ENCODE results near the gene GPR55. TPM values are rescaled to one million over a fixed set of nuclear protein-coding genes. Genes with fewer than 3 reads are reported as not detected.

The GPR55 gene
- total RNA-seq, 1 donor from 2014 or later, result not detected

DNA sequence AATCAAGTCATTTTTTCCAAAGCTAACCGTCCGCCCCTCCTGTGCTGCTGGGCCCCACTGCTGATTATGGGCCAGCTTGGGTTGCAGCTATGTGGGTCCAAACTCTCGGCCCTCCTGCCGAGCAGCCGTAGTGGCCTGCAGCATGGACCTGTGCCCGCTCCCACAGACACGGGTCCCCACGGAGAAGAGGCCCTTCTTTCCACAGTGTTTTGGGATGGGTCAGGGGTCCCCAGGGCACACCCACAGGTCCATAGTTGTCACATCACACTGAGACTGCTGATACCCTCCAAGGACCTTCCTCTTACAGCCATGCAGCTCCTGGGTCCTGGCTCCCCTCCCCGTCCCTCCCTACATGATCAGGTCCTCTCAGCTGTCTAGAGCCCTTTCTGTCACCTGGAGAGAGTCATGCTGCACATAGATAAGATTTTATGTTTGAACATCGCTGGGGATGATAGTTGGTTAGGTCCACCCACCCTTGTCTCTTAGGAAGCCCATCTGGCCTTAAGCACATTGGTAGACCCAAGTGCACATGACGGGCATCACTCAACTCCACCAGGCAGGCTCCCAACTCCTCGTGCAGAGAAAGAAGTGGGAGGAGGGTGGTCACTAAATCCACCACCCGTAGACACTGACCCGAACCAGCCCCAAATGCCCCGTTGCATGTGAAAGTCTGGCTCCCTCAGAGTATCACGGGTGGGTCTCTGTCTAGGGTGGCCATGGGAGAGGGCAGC, 17.5 kb downstream of the GPR55 start:
- Histone ChIP-seq H3K36me3 (ENCODE audit: insufficient read depth, low read length) (no peaks in the 10 kb centered on the region), H3K27ac (ENCODE audit: low read depth, low read length) (no peak overlapping the region), H3K27me3 (ENCODE audit: insufficient read depth, low read length) (no peaks in the 10 kb centered on the region), H3K4me2 (ENCODE audit: low read length) (no peak overlapping the region), H3K79me2 (ENCODE audit: insufficient read depth, low read length) (no peaks in the 10 kb centered on the region), H3K4me1 (ENCODE audit: insufficient read depth, low read length) (peaks cover 17% of the 10 kb centered on the region), H3K9ac (ENCODE audit: low read length) (no peak overlapping the region), H2AFZ (ENCODE audit: low read depth, low read length) (no peak overlapping the region), H3K4me3 (ENCODE audit: insufficient read depth, low read depth, low read length) (no peak overlapping the region), H4K20me1 (ENCODE audit: insufficient read depth, low read length) (no peaks in the 10 kb centered on the region), H3K9me3 (ENCODE audit: insufficient read depth, low read depth, low read length) (no peaks in the 10 kb centered on the region)
- no peak overlapping the region for H3K27ac Mint-ChIP-seq (ENCODE audit: unreplicated experiment)
- peaks cover 53% of the 10 kb centered on the region for H3K27me3 Mint-ChIP-seq (ENCODE audit: low read depth, unreplicated experiment)
- H3K9me3 Mint-ChIP-seq (ENCODE audit: unreplicated experiment), result peaks cover 2% of the 10 kb centered on the region
- no peak overlapping the region for H3K4me3 Mint-ChIP-seq (ENCODE audit: unreplicated experiment)
- H3K4me1 Mint-ChIP-seq (ENCODE audit: low read depth, unreplicated experiment), result peaks cover 3% of the 10 kb centered on the region
- DNase-seq (ENCODE audit: low read depth) (no peak), FAIRE-seq (no peak)
- TF ChIP-seq, protein P1, sequence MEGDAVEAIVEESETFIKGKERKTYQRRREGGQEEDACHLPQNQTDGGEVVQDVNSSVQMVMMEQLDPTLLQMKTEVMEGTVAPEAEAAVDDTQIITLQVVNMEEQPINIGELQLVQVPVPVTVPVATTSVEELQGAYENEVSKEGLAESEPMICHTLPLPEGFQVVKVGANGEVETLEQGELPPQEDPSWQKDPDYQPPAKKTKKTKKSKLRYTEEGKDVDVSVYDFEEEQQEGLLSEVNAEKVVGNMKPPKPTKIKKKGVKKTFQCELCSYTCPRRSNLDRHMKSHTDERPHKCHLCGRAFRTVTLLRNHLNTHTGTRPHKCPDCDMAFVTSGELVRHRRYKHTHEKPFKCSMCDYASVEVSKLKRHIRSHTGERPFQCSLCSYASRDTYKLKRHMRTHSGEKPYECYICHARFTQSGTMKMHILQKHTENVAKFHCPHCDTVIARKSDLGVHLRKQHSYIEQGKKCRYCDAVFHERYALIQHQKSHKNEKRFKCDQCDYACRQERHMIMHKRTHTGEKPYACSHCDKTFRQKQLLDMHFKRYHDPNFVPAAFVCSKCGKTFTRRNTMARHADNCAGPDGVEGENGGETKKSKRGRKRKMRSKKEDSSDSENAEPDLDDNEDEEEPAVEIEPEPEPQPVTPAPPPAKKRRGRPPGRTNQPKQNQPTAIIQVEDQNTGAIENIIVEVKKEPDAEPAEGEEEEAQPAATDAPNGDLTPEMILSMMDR (IDR thresholded peaks at IDR 0.05; ENCODE audit: insufficient read depth, low read depth, low read length), result no peak
- TF ChIP-seq EZH2 (IDR thresholded peaks at IDR 0.05; ENCODE audit: insufficient read depth, low read length), result no peak
- H3K36me3 Mint-ChIP-seq (ENCODE audit: low read depth, unreplicated experiment), result no peaks in the 10 kb centered on the region

DNA sequence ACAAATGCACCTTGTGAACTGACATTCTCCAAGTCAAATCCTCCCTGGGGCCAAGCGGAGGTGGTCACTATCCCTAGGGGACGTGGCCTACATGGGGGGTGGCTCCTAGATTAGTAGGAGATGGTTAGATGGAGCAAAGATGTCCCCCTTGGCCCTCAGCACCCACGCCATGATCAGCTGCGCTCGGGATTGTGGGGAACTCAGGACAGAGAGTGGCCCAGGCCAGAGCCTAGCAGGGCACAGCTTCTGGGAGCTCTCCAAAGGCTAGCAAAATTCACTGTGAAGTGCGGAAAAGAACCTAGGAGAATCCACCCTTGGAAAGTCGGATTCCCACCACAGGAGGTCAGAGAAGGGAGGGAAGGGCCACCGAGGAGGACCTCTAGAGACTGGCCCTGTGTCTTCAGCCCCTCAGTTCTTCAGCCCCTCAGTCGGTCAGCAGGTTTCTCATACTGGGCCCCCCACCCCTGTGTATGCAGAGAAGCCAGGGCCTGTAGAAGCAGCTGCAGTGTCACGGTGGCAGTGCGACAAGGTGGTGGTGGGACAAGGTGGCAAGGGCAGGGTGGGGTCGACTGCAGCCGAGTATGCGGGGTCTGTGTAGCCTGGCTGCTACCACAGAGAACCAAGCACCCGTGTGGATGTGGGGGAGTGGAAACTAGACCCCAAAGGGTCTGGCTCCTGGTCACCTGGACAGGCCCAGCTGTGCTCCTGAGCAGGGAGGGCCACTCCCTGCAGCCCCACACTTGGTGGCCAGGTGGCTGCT, 18.4 kb downstream of the GPR55 start:
- H3K9me3 Mint-ChIP-seq (ENCODE audit: unreplicated experiment), result peaks cover 2% of the 10 kb centered on the region
- H3K79me2 ChIP-seq (ENCODE audit: insufficient read depth, low read length), result no peaks in the 10 kb centered on the region
- H3K4me1 ChIP-seq (ENCODE audit: insufficient read depth, low read length), result peaks cover 17% of the 10 kb centered on the region
- no peak overlapping the region for H2AFZ ChIP-seq (ENCODE audit: low read depth, low read length)
- no peaks in the 10 kb centered on the region for H4K20me1 ChIP-seq (ENCODE audit: insufficient read depth, low read length)
- FAIRE-seq (no peak), DNase-seq (ENCODE audit: low read depth) (no peak)
- no peak overlapping the region for H3K27ac Mint-ChIP-seq (ENCODE audit: unreplicated experiment)
- TF ChIP-seq, protein P1 (IDR thresholded peaks at IDR 0.05; ENCODE audit: insufficient read depth, low read depth, low read length), result no peak
- TF ChIP-seq EZH2 (IDR thresholded peaks at IDR 0.05; ENCODE audit: insufficient read depth, low read length), result no peak
- H3K4me3 ChIP-seq (ENCODE audit: insufficient read depth, low read depth, low read length), result no peak overlapping the region
- H3K4me1 Mint-ChIP-seq (ENCODE audit: low read depth, unreplicated experiment), result peaks cover 3% of the 10 kb centered on the region
- H3K9me3 ChIP-seq (ENCODE audit: insufficient read depth, low read depth, low read length), result no peaks in the 10 kb centered on the region
- H3K4me2 ChIP-seq (ENCODE audit: low read length), result no peak overlapping the region
- H3K9ac ChIP-seq (ENCODE audit: low read length), result no peak overlapping the region
- H3K36me3 Mint-ChIP-seq (ENCODE audit: low read depth, unreplicated experiment), result no peaks in the 10 kb centered on the region
- no peaks in the 10 kb centered on the region for H3K36me3 ChIP-seq (ENCODE audit: insufficient read depth, low read length)
- no peak overlapping the region for H3K27ac ChIP-seq (ENCODE audit: low read depth, low read length)
- peaks cover 58% of the 10 kb centered on the region for H3K27me3 Mint-ChIP-seq (ENCODE audit: low read depth, unreplicated experiment)
- H3K27me3 ChIP-seq (ENCODE audit: insufficient read depth, low read length), result no peaks in the 10 kb centered on the region
- no peak overlapping the region for H3K4me3 Mint-ChIP-seq (ENCODE audit: unreplicated experiment)

All from astrocyte (in vitro differentiated cells and primary cell).